CD4-positive, alpha-beta T cell treated with Interleukin-10 for 1 hour (primary cell): ENCODE results near the gene CNIH3.
"Not testable (repeated sequence)": the region's sequence is repeated elsewhere in the genome, so short reads cannot be mapped to it uniquely, and the experiment has no call there.

Experiments
- DNase-seq: peaks from one replicate; pipeline ENCODE4 v3.0.0-alpha.2; 2020

The CNIH3 gene

DNA sequence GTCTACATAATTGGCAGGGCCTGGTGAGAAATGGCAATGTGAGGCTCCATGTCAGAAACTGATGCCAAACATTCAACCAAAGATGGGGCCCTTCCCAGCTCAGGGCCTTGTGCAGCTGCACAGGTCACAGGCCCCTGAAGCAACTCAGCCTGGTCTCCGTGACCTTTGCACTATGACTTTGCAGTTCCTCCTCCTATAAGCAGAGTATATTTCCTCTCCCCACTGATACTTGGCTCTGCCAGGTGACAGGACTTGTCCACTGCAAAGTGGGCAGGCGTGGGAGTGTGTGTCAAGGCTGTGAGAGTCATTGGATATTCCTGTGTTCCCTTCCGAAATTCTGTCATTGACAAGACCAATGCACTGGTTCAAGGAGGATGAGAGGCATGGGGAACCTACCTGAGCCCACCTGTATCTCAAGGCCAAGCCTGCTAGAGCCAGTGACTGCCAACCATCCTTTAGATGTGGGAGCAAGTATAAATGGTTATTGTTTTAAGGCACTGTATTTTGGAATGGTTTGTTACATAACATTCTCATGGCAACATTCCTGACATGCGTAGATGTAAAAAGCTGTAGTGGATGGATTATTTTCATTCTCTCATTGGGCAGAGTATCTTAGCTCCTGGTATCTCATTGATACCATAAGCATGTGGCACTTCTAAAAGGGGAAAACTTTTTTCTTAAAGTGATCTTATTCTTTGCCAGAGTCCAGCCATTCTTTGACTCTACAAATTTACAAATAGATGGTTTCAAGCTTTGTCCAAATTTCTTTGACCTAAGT is 75.2 kb downstream of the CNIH3 start:
- DNase-seq = no peak

DNA sequence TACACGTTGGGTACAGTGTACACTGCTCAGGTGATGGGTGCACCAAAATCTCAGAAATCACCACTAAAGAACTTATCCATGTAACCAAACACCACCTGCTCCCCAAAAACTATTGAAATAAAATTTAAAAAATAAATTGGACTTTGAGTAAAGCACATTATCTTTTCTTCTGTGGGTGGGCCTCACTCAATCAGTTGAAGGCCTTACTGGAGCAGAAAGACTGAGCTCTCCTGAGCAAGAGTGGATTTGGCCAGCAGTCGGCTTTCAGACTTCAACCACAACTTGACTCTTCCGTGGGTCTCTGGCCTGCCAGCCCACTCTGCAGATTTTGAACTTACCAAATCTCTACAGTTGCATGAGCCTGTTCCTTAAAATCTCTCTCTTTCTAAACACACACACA is 78.9 kb downstream of the CNIH3 start:
- DNase-seq = no peak

- no peak for DNase-seq
These were observed 79.9 kb downstream of the CNIH3 start for GRCh38 chr1:224696021-224696420.

DNA sequence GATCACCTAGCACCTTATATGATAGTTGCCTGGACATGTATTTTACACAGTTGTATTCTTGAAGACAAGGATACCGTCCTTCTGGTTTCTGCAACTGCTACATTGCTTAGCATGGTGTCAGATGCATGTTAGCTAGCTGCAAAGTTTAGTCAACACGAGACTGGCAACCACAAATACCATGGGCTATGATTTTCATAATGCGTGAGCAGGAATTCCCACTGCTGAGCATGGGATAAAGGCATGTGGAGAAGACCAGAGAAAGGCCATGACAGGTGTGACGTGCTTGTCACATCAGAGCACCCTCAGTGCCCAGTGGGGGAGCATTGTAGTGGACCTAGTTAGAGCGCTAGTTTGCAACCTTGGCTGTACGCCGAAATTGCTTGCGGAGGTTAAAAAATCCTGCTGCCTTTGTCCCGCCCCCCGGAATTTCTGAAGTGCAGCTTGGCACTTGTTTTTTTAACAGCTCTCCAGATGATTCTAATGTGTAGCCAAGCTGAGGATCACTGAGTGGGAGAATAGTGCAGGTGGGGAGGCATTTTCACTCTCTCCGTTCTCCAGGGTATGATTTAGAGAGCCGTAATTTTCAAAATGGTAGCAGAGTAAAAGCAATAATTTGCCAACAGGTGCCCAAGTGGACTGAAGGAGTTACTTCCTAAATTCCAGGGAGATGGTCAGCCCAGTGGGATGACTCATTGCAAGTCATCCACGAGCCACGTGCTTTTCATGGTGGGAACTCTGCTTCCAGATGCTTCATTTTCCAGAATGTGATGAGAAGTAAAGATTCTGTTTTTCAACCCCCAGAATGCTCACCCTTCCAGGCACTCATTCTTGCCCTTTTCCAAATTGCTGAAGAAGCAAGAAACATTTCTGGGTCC is 81.0 kb downstream of the CNIH3 start:
- no peak for DNase-seq

GRCh38 chr1:224698015-224698451 is 81.9 kb downstream of the CNIH3 start:
- DNase-seq = no peak

GRCh38 chr1:224700918-224701531 is 84.9 kb downstream of the CNIH3 start:
- no peak for DNase-seq

DNA sequence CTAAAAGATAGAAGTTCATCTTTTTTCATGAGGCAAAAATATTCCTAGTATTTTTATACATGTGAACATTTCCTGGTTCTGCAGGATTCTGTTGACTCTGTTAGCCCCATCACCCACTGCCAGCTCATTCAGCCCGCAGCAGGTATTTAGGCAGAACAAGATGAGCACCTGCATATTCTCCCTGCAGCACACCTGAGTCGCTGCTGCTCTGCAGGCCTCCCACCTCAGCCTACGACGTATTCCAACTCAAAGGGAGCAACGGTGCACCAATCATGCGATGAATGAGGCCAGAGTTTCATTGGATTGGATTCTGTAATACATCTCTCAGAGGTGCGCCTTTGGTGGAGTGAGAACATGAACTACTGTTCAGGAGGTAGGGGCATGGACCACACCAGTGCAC is 87.6 kb downstream of the CNIH3 start:
- DNase-seq = no peak

DNA sequence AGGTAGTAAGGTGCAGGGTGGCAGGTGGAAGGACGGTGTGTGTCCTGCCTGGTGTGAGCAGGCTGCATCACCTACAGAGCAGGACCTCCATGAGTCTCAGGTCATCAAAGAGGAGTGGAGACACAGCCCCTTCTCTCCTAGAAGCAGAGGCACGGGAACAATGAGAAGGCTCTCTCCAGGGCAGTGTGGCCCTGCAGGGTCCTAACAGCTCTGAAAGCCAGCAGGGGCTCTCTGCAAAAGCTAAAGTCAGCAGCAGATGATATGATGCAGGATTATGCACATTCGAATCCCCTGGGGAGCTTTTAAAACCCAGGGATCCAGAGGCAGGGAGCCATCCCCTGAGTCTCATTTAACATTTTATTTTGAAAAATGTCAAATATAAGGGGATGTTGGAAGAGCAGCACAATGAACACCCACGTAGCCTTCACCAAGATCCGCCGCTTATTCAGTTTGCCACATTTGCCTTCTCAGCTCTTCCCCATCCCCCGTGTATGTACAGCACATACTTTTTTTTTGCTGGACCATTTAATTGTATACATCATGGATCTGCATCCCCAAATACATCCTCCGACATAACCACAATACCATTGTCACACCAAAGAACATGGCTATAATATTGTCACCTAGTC is 88.1 kb downstream of the CNIH3 start:
- DNase-seq = no peak

GRCh38 chr1:224705578-224705977 is 89.5 kb downstream of the CNIH3 start:
- no peak for DNase-seq

- no peak for DNase-seq
These were observed 92.0 kb downstream of the CNIH3 start for GRCh38 chr1:224707843-224708725.

DNA sequence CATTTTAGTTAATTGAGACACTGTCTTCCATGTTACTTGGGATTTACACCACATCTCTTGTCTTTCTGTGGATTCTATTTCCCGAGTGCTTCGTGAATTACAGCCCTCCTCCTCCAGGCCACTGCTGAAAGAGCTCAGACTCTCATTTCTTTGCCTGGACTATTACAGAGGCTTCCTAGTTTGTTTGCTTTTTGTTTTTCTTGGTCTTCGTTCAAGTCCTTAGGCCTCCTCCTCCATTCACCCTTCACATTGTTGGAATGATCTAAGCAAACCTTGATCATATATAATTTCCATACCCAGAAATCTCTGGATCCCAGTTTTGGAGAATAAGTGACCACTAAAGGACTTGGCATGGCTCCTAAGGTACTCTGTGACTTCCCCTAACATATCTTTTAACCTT is 94.1 kb downstream of the CNIH3 start:
- no peak for DNase-seq

DNA sequence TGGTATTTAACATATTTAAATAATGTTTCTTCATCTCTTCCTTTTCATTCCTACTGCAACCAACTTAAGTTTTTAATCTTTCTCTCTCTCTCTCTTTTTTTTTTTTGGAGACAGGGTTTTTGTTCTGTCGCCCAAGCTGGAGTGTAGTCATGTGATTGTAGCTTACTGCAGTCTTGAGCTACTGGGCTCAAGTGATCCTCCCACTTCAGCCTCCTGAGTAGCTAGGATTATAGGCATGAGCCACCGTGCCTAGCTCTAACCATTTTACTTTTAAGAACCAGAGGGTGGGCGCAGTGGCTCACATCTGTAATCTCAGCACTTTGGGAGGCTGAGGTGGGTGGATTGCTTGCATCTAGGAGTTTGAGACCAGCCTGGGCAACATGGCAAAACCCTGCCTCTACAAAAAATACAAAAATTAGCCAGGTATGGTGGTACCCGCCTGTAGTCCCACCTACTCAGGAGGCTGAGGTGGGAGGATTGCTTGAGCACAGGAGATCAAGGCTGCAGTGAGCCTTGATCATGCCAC is 95.2 kb downstream of the CNIH3 start:
- DNase-seq = not testable (repeated sequence)

DNA sequence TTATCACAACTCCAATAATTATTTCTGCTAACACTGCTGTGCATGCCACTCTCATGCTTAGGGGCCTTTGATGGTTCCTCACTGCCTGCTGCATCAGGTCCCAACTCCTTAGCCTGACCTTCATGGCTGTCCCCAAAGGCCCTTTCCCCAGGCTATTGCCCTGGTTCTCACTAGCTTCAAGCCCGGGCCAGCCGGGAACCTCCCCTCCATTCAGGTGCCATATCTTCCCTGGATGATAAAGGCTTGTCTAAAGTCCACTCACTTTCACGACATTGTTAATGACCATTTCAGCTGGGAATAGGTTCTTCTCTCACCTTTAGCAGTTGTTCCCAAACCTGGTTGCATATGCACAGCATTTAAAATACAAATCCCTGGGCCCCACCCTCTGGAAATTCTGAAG is 95.8 kb downstream of the CNIH3 start:
- no peak for DNase-seq

DNA sequence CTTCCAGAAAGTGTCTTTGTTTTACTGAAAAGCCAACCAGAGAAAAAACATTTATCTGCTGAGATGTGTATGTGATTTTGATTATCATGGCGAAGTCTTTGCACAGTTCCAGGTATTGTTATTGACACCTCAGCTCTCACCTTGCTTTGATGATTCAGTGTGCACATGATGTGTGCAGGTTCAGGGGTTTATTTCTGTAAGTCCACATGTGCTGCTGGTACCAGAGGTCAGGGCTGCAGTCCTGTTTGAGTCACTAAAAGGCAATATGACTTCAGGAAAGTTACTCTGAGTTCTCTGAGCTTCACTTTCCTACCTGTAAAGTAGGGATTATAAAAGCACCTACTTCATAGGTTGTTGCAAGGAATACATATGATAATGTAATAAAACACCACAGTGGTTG is 97.1 kb downstream of the CNIH3 start:
- DNase-seq = no peak

DNA sequence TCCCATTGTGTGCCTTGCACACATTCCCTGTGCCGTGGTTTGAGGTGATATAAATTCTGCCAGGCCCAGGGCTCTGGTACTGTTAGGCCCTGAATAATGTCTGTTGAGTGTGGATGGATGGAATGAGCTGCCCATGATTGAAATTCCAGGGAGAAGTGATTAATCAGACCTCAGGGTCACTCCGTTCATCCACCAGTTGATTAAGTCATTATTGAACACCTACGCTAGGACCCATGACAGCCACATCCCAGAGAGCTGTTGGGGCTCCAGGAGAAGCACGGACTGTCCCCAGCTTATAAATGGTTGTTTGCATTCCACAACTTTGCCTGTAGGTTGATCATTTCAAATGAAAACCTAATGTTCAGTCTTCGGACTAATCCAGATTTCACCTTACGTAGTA is 98.4 kb downstream of the CNIH3 start:
- DNase-seq = no peak

- no peak for DNase-seq
These were observed 102.4 kb downstream of the CNIH3 start for GRCh38 chr1:224718470-224719053.

DNA sequence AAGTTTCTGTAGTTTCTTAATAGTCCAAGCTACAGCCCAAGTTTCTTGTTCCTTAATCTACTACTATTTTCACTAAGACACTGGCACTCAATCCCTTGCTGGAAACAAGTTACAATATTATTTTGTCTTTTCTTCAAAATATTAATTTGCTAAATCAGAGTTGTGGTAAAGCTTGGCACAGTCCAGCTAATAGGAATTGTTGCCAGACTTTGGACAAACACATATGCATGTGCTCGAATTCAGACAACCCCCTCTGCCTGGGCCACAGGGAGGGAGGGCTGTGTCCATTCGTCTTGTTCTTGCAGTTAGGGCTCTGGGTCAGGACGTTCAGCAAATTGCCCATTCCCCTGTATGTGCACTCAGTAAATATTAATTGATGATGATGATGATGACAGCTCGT is 103.6 kb downstream of the CNIH3 start:
- DNase-seq = no peak

GRCh38 chr1:224720216-224720615 is 104.1 kb downstream of the CNIH3 start:
- DNase-seq = no peak

DNA sequence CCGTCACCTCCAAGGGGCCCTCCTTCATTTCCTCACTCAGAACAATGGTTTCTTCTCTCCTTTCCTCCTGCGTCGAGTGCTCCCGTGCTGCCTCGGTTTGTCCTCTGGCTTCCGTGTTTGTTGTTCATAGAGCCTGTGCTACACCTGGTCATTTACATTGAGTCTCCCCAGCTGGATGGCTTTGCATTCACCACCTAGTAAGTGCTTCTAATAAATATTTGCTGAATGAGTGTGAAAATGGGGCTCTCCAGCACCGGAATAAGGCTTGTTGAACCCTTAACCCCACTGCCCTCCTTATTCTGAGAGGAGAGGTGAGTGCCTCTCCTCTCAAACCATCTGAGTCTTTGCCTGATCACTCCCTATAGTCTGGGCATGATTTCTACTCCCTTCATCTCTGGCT is 104.9 kb downstream of the CNIH3 start:
- DNase-seq = no peak

- no peak for DNase-seq
These were observed 106.7 kb downstream of the CNIH3 start for GRCh38 chr1:224722838-224723237.

DNA sequence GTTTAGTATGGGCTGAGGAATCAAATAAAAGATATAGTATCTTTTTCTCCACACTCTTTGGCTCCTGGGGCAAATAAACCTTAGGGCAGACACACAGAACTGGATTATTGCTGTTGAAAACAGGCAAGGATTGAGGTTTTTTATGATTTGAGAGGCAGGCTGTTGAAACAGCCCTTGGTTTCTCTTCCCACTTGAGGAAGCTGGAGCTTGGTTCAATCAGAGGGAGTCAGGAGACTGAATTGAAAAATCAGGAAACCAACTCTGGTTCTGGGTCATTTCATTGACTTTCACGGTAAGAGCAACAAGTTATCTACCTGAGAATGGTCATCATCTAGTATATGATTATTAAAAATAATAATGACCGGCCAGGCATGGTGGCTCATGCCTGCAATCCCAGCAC is 108.4 kb downstream of the CNIH3 start:
- DNase-seq = no peak
